ENCODE measurements around the gene ARHGAP24.
"Not testable (repeated sequence)": the region's sequence is repeated elsewhere in the genome, so short reads cannot be mapped to it uniquely, and the experiment has no call there.

ARHGAP24 gene

DNA sequence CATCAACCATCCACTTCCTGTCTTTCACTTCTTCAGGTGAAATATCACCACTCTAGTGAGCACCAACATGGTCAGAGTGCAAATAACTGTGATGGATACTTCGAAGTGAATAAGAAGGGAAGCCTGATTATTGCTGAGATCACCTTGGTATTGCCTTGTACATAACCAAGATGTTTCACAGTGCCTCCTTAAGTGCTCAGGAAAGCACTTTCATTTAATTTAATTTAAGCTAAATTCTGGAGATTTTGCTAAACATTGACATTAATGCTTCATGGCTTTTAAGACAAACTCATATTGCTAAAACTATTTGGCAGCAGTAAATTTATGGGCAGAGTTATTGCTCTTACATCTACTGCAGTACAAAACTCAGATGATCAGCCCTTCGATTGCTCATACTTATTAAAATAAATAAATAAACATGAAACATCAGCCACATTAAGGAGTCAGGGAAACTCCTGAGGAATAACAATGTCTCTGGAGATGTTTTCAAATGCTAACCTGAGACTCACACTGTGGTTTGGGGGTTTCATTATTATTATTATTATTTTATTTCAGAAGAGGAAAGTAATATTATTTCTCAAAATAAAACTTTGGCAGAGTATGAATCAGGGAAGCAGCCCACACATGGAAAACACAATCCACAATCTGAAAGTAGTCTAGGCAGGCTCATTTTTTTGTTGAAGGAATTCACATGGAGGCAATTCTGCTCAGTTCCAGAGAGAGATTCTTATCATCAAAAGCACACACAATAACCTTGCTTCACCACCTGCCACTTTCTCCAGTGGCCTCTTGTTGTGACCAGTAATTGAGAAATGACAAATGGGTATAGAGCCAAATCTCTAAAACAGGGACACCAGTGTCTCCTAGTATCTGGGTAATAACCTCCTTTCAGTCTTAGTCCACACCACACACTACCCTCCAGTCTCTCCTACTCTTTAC is 540.7 kb downstream of the ARHGAP24 start:
- H3K36me3 ChIP-seq (replicated peaks; ENCODE audit: insufficient read depth, low read length): no peaks in the 10 kb centered on the region
- no peaks in the 10 kb centered on the region for H3K79me2 ChIP-seq (ENCODE audit: low read length)
- H3K9me2 ChIP-seq (replicated peaks; ENCODE audit: insufficient read depth, low read length): no peaks in the 10 kb centered on the region
- no peak overlapping the region for H2AFZ ChIP-seq (ENCODE audit: low read length)
- no peak overlapping the region for H3K4me2 ChIP-seq (ENCODE audit: low read depth, low read length)
- TF ChIP-seq, protein P1, sequence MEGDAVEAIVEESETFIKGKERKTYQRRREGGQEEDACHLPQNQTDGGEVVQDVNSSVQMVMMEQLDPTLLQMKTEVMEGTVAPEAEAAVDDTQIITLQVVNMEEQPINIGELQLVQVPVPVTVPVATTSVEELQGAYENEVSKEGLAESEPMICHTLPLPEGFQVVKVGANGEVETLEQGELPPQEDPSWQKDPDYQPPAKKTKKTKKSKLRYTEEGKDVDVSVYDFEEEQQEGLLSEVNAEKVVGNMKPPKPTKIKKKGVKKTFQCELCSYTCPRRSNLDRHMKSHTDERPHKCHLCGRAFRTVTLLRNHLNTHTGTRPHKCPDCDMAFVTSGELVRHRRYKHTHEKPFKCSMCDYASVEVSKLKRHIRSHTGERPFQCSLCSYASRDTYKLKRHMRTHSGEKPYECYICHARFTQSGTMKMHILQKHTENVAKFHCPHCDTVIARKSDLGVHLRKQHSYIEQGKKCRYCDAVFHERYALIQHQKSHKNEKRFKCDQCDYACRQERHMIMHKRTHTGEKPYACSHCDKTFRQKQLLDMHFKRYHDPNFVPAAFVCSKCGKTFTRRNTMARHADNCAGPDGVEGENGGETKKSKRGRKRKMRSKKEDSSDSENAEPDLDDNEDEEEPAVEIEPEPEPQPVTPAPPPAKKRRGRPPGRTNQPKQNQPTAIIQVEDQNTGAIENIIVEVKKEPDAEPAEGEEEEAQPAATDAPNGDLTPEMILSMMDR (IDR thresholded peaks at IDR 0.05; ENCODE audit: low read length): no peak
- TF ChIP-seq EZH2 (optimal IDR thresholded peaks at IDR 0.05; ENCODE audit: low read depth, low read length) (no peak), EZH2phosphoT487 (IDR thresholded peaks at IDR 0.05; ENCODE audit: low read length) (no peak)
- no peak for DNase-seq
- H3K9me3 ChIP-seq (replicated peaks; ENCODE audit: insufficient read depth, low read length): no peaks in the 10 kb centered on the region
- H3K9ac ChIP-seq (ENCODE audit: low read length): no peak overlapping the region
- no peaks in the 10 kb centered on the region for H4K20me1 ChIP-seq (ENCODE audit: insufficient read depth, low read length)
- no peak overlapping the region for H3K4me3 ChIP-seq (ENCODE audit: low read length)
- no peaks in the 10 kb centered on the region for H3F3A ChIP-seq (ENCODE audit: insufficient read depth, low read length)
- H3K4me1 ChIP-seq (ENCODE audit: low read length): no peaks in the 10 kb centered on the region
- H3K27me3 ChIP-seq (replicated peaks; ENCODE audit: insufficient read depth, low read length): no peaks in the 10 kb centered on the region
- H3K27ac ChIP-seq (ENCODE audit: low read length): no peak overlapping the region

DNA sequence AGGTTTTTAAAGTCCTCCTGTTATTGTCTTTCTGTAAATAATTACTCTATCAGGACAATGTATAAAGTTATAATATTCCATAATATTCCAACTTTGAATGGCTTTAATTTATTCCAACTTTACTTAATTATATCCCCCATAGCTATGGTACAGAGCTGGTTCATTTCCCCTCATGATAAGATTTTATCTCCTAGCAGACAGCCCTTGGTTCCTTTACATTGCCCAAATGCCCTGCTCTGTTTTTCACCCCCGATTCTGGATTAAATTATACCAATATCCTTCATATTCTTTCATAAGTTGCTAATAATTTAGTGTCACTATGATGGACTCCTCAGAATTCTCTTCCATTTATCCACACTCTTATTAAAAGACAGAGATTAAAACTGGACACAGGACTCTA is 544.4 kb downstream of the ARHGAP24 start:
- H2AFZ ChIP-seq (ENCODE audit: low read length): no peak overlapping the region
- no peaks in the 10 kb centered on the region for H4K20me1 ChIP-seq (ENCODE audit: insufficient read depth, low read length)
- no peaks in the 10 kb centered on the region for H3K27me3 ChIP-seq (replicated peaks; ENCODE audit: insufficient read depth, low read length)
- no peaks in the 10 kb centered on the region for H3K9me3 ChIP-seq (replicated peaks; ENCODE audit: insufficient read depth, low read length)
- H3K4me1 ChIP-seq (ENCODE audit: low read length): no peaks in the 10 kb centered on the region
- DNase-seq: no peak
- TF ChIP-seq EZH2 (optimal IDR thresholded peaks at IDR 0.05; ENCODE audit: low read depth, low read length) (no peak), EZH2phosphoT487 (IDR thresholded peaks at IDR 0.05; ENCODE audit: low read length) (no peak)
- TF ChIP-seq, protein P1 (IDR thresholded peaks at IDR 0.05; ENCODE audit: low read length): no peak
- H3K4me3 ChIP-seq (ENCODE audit: low read length): no peak overlapping the region
- no peaks in the 10 kb centered on the region for H3K36me3 ChIP-seq (replicated peaks; ENCODE audit: insufficient read depth, low read length)
- no peaks in the 10 kb centered on the region for H3K9me2 ChIP-seq (replicated peaks; ENCODE audit: insufficient read depth, low read length)
- H3K27ac ChIP-seq (ENCODE audit: low read length): no peak overlapping the region
- no peak overlapping the region for H3K9ac ChIP-seq (ENCODE audit: low read length)
- no peak overlapping the region for H3K4me2 ChIP-seq (ENCODE audit: low read depth, low read length)
- H3F3A ChIP-seq (ENCODE audit: insufficient read depth, low read length): no peaks in the 10 kb centered on the region
- no peaks in the 10 kb centered on the region for H3K79me2 ChIP-seq (ENCODE audit: low read length)

DNA sequence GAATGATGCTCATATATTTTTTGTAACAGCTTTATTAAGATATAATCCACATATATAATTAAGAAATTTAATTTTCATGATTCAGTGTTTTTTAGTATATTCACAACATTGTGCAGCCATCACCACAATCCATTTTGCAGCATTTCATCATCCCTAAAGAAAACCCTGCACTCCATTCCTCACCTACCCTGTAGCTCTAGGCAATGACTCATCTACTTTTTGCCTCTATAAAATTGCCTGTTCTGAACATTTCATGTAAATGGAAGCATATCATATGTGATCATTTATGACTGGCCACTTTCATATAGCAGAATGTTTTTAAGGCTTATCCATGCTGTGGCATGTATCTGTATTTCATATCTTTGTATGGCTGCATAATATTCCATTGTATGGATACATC is 545.0 kb downstream of the ARHGAP24 start:
- H3F3A ChIP-seq (ENCODE audit: insufficient read depth, low read length): no peaks in the 10 kb centered on the region
- H3K27ac ChIP-seq (ENCODE audit: low read length): no peak overlapping the region
- DNase-seq: no peak

DNA sequence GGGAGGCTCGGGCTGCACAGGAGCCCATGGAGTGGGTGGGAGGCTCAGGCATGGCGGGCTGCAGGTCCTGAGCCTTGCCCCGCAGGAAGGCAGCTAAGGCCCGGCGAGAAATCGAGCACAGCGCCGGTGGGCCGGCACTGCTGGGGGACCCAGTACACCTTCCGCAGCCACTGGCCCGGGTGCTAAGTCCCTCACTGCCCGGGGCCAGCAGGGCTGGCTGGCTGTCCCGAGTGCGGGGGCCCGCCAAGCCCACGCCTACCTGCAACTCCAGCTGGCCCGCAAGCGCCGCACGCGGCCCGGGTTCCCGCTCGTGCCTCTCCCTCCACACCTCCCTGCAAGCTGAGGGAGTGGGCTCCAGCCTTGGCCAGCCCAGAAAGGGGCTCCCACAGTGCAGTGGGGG is 546.7 kb downstream of the ARHGAP24 start:
- H3K36me3 ChIP-seq (replicated peaks; ENCODE audit: insufficient read depth, low read length); H3K27ac ChIP-seq (ENCODE audit: low read length); H3K4me3 ChIP-seq (ENCODE audit: low read length); DNase-seq; H3K9me2 ChIP-seq (replicated peaks; ENCODE audit: insufficient read depth, low read length); H3K79me2 ChIP-seq (ENCODE audit: low read length); H3K4me1 ChIP-seq (ENCODE audit: low read length); H3F3A ChIP-seq (ENCODE audit: insufficient read depth, low read length); H3K9ac ChIP-seq (ENCODE audit: low read length); H3K27me3 ChIP-seq (replicated peaks; ENCODE audit: insufficient read depth, low read length); H3K4me2 ChIP-seq (ENCODE audit: low read depth, low read length); H2AFZ ChIP-seq (ENCODE audit: low read length); H3K9me3 ChIP-seq (replicated peaks; ENCODE audit: insufficient read depth, low read length); H4K20me1 ChIP-seq (ENCODE audit: insufficient read depth, low read length): not testable (repeated sequence)

More for the DNA sequence above, 545.0 kb downstream of the ARHGAP24 start:
- TF ChIP-seq EZH2phosphoT487 (IDR thresholded peaks at IDR 0.05; ENCODE audit: low read length) (no peak), EZH2 (optimal IDR thresholded peaks at IDR 0.05; ENCODE audit: low read depth, low read length) (no peak)
- TF ChIP-seq, protein P1 (IDR thresholded peaks at IDR 0.05; ENCODE audit: low read length): no peak
- H3K9ac ChIP-seq (ENCODE audit: low read length): no peak overlapping the region
- no peaks in the 10 kb centered on the region for H3K9me3 ChIP-seq (replicated peaks; ENCODE audit: insufficient read depth, low read length)
- no peaks in the 10 kb centered on the region for H3K79me2 ChIP-seq (ENCODE audit: low read length)
- H4K20me1 ChIP-seq (ENCODE audit: insufficient read depth, low read length): no peaks in the 10 kb centered on the region
- H3K4me3 ChIP-seq (ENCODE audit: low read length): no peak overlapping the region
- no peaks in the 10 kb centered on the region for H3K27me3 ChIP-seq (replicated peaks; ENCODE audit: insufficient read depth, low read length)
- H3K4me1 ChIP-seq (ENCODE audit: low read length): no peaks in the 10 kb centered on the region
- no peak overlapping the region for H2AFZ ChIP-seq (ENCODE audit: low read length)
- H3K9me2 ChIP-seq (replicated peaks; ENCODE audit: insufficient read depth, low read length): no peaks in the 10 kb centered on the region
- no peaks in the 10 kb centered on the region for H3K36me3 ChIP-seq (replicated peaks; ENCODE audit: insufficient read depth, low read length)
- H3K4me2 ChIP-seq (ENCODE audit: low read depth, low read length): no peak overlapping the region

Measured in MM.1S (cell line).